GM21529 (cell line): ENCODE data around the gene F5.
"Not testable (repeated sequence)": the region's sequence is repeated elsewhere in the genome, so short reads cannot be mapped to it uniquely, and the experiment has no call there.

ENCODE experiments used
- ATAC-seq: cut with Tn5 transposase; IDR thresholded peaks from one replicate; pipeline ENCODE4 v1.9.1; 2021; ENCODE audit not compliant: unreplicated experiment

The F5 gene

GRCh38 chr1:169546087-169546995 lies 39.9 kb downstream of the F5 start:
- peak; percentile 90 for ATAC-seq

GRCh38 chr1:169545472-169545871 lies 40.8 kb downstream of the F5 start:
- ATAC-seq, result no peak

- no peak for ATAC-seq
Measured at GRCh38 chr1:169538998-169539871, 47.0 kb downstream of the F5 start.

GRCh38 chr1:169534653-169535052 lies 51.6 kb downstream of the F5 start:
- no peak for ATAC-seq

GRCh38 chr1:169533528-169534190 lies 52.6 kb downstream of the F5 start:
- ATAC-seq, result not testable (repeated sequence)

- ATAC-seq, result no peak
Measured at GRCh38 chr1:169530448-169530847, 55.8 kb downstream of the F5 start.

DNA sequence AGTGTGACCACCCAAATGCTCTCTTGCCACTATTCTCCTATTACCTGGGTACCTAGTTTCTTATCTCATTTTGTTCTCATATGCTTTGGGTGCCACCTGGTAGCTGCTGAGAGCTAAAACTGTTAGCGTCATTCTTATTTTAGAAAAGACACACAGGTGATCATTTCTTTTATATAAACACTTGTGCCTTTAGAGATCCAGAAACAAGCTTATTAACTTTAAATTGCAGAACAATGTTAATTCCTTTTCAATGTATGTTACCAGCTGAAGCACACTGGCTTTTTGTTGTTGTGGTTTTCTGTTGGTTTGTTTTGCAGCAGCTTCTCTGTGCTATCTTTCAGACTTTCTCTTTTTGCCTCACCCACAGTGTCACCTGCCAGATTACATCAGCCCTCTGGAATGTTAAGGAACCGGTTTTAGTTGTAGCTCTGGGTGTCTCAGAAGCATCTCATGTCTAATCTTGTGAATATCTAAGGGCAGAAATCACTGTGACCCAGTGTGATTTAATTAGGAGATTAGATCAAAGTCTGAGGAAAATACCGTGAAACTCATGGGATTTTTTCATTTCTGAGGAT lies 57.1 kb downstream of the F5 start:
- ATAC-seq, result no peak

GRCh38 chr1:169528215-169529067 lies 57.8 kb downstream of the F5 start:
- ATAC-seq, result peak; percentile 53

DNA sequence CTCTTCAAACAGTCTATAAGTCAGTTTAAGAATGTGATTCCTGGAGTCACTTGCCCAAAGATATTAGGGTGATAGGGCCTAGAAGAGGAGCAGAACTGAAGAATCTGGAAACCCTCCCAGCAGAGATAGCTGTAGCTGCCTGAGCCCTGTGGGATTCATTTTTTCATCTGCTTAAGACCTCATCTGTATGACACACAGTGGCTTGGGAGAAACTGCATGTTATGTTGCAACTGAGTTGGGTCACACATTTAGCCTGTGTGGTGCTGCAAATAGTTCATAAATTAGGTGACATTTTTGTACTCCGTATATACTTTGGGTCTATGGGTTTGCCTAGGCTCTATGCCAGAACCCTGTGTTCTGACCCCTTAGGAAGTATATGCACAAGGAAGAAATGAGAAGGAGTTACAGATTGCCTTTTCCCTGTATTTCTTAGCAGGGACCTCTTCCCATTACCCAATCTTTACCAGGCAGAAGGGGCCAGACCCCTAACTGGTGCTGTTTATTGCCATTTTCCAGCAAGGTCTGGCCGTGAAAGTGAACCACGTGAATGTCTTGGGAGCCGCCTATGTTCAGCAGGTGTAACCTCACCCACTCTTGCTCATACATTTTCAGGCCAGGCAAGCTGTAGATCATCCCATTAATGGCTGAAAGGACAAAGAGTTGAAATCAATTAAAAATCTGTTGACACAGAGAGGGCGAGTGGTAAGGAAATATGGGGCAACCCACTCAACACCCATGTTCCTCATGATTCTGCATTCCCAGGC lies 58.6 kb downstream of the F5 start:
- no peak for ATAC-seq

GRCh38 chr1:169527001-169527400 lies 59.3 kb downstream of the F5 start:
- no peak for ATAC-seq

DNA sequence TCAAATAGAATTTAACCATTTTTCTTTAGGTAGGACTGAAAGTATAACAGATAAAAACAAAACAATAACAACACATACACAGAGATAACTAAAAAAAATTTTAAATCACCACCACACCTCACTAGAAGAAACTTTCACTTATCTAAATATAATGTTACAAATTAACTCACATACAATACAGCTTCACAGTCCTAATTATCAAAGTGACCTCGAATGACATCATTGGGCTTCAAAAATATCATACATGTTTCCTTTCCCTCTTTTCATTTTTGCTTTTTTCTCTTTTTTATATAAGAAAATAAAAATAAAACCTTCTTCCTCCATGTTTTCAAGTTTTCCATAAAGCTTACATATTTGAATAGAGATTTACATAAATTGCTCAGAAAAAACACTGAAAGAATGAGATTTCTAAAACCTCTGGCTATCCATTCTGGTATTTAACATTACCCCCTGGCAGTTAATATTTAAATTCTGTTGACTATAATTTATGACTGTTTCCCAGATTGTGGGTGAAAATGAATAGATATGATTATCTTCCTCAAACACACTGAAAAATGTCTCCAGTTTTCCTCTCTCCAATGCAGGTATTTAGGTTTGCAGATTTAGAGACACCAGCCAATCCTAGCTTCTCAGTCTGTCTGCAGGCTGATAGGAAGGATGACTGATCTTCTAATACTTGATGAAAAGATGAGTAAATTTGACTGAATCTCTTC lies 60.0 kb downstream of the F5 start:
- no peak for ATAC-seq

DNA sequence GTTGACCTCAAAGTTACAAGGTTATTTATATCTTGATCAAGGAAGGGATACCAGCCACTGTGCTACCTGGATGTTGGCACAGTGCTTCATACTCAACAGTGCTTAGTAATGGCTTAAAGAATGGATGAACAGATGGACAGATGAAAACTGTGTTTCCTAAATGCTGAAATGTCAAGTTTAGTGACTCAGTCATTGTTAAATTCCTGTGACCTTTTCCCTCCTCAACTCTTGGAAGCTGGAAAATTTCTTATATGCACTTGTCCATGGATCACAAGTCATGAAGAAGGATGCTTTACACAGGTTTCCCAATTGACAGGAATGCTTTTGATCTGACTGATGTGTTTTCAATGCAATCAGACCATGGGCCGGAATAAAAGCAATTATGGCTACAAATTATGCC lies 60.9 kb downstream of the F5 start:
- ATAC-seq, result no peak

DNA sequence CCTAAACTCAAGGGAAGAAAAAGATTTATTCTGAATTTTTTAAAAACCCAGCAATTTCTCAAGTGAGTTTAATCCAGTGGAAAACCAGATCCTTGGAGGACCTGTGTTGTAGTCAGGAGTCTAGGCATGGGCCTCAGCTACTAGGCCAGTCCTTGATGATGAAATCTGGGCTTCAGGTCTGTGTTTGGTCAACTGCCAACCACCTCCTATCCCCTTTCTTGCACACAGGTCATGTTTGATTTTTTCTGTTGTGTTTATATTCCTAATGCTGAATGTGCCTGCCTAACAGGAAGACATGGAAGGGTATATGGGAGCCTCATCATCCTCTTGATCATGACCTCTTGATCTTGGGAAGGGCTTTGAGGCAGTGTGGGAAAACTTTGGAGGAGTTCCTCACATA lies 62.4 kb downstream of the F5 start:
- ATAC-seq, result no peak

GRCh38 chr1:169521226-169521625 lies 65.1 kb downstream of the F5 start:
- no peak for ATAC-seq

DNA sequence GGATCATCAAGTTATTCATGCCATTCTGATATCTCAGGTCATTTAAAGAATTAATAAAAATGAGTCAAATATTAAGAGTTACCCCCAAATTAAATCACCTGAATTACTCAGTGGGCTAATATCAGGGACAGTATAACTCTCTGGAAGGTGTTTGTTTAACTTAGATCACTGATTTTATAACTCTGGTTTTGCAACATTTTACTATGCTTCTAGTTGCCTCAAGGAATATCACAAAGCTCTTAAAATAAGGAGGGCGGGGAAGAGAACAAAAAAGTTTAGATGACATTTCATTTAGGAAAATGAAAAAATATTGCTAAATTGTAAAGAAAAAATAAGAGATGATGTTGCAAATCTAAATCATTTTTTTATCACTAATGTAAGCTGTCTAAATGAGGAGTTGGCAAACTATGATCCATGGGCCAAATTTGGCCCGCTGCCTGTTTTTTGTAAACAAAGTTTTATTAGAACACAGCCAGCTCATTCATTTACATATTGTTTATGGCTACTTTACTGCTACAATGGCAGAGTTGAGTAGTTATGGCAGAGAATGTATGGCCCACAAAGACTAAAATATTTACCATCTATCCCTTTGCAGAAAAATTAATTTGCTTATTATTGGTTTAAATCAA lies 68.6 kb downstream of the F5 start:
- ATAC-seq, result no peak

DNA sequence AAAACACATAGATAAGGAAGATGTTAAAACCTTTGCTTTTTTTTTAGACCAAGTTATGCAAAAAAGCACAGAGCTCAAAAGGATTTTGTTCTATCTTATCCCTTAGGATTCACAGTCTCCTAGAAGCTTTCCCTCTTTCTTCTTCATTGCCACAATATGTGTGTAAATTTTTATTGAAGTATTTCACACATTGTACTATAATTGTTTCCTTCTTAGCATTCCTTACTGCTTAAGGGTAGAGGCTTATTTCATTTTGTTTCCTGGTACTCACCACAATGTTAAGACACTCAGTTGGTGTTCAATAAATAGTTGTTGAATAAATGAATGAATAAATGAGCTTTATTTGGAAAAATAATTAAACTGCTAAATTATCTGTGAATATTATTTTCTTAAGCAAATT lies 70.6 kb downstream of the F5 start:
- no peak for ATAC-seq

- no peak for ATAC-seq
Measured at GRCh38 chr1:169514566-169515270, 71.6 kb downstream of the F5 start.

- ATAC-seq, result no peak
Measured at GRCh38 chr1:169513208-169513607, 73.1 kb downstream of the F5 start.
